ENCODE data around the gene BEGAIN. TPM values are rescaled to one million over a fixed set of nuclear protein-coding genes. Genes with fewer than 3 reads are reported as not detected.
"Not testable (repeated sequence)": the region's sequence is repeated elsewhere in the genome, so short reads cannot be mapped to it uniquely, and the experiment has no call there.

Gene BEGAIN
- total RNA-seq, 1 donor from 2014 or later, result 4.5 TPM

GRCh38 chr14:100524233-100524932, 62.8 kb downstream of the BEGAIN start:
- DNase-seq (ENCODE audit: low spot score), result no peak

GRCh38 chr14:100523843-100524169, 63.4 kb downstream of the BEGAIN start:
- DNase-seq (ENCODE audit: low spot score), result peak; percentile 6

- no peak for DNase-seq (ENCODE audit: low spot score)
Measured at GRCh38 chr14:100523131-100523842, 63.9 kb downstream of the BEGAIN start.

- peak; percentile 9 for DNase-seq (ENCODE audit: low spot score)
Measured at GRCh38 chr14:100522616-100523099, 64.6 kb downstream of the BEGAIN start.

DNA sequence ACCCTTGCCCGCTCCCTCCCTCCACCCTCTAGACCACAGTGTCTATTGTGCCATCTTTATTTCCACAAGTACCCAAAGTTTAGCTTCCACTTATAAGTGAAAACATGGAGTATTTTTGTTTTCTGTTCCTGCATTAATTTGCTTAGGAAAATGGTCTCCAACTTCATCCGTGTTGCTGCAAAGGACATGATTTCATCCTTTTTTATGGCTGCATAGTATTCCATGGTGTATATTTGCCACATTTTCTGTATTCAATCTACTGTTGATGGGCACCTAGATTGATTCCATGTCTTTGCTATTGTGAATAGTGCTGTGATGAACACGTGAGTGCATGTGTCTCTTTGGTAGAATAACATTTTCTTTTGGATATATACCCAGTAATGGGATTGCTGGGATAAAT, 81.2 kb downstream of the BEGAIN start:
- DNase-seq (ENCODE audit: low spot score), result not testable (repeated sequence)

DNA sequence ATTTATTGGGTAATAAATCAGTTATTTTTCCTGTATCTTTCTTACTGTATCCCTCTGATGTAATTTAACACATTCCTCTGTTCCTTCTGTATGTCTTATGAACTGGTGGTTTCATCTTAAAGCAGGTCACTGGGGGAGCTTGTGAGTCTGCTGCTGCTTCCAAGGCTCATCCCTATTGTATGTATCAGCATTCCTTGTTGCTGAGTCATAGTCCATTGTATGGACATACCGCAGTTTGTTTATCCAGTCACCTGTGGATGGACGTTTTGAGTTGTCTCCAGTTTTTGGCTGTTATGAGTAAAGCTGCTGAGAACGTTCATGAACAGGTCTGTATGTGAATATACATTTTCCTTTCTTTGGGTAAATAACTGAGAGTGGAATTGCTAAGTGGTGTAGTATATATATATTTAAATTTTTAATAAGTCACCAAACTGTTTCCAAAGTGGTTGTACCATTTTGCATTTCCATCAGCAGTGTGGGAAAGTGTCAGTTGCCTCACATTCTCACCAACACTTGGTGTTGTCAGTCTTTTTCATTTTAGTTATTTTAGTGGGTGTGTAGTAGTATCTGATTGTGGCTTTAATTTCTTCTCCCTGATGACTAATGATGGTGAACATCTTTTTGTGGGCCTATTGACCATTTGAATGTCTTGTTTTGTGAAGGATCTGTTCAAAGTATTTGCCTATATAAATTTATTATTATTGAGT, 82.7 kb downstream of the BEGAIN start:
- no peak for DNase-seq (ENCODE audit: low spot score)

GRCh38 chr14:100503251-100503650, 84.0 kb downstream of the BEGAIN start:
- no peak for DNase-seq (ENCODE audit: low spot score)

GRCh38 chr14:100502622-100503220, 84.5 kb downstream of the BEGAIN start:
- DNase-seq (ENCODE audit: low spot score), result no peak

DNA sequence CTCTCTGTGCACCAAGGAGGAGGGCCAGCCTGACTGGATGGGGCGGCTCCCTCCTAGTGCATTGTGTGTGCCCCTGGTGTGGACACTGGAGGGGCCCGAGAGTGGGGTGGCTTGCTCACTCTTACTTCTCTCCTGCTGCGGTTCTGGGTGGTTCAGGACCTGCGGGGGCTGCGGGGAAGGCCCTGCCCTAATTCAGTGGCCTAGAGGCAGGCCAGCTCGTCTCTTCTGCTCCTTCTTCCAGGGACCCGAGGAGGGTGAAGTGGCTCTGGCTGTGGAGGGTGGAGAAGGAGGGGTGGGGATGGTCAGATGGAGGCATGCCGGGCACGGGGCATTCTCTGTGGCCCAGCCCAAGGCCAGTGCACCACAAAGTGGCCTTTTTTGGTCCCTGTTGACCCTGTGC, 87.1 kb downstream of the BEGAIN start:
- no peak for DNase-seq (ENCODE audit: low spot score)

DNA sequence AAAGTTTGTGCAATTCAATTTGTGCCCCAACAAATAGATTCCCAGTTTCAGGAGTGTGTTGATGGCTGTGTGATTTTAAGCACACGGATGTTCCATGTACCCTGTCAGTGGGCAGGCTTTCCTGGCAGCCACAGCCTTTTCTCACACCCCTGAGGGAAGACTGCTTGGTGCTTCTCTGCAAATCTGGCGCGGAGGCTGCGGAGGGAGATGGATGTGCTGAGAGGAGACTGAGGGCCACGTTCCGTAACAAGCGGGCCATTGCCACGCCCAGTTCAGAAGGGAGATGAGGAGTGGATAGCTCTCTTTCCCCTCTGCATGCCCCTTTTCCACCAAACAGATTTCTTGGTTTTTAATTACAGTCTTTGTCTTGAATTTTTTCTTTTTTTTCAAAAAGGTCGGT, 89.1 kb downstream of the BEGAIN start:
- no peak for DNase-seq (ENCODE audit: low spot score)

GRCh38 chr14:100495917-100496316, 91.3 kb downstream of the BEGAIN start:
- no peak for DNase-seq (ENCODE audit: low spot score)

- no peak for DNase-seq (ENCODE audit: low spot score)
Measured at GRCh38 chr14:100494645-100495044, 92.6 kb downstream of the BEGAIN start.

DNA sequence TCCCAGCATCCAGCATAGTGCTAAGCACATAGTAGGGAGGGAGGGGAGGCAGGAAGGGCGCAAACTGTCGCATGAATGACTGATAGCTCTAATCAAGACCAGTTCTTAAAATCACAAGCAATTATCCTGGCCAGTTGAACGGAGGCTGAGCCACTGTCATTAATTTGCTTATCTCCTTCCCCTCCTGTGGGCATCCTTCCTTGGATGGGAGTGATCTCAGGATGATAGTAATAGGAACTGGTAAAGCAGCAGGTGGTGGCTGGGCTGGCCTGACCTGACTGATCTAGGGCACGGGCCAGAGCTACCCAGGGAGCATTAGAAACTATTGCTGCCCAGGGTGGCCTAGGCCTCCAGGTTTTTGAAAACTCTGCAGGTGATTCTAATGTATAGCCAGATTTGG, 97.0 kb downstream of the BEGAIN start:
- DNase-seq (ENCODE audit: low spot score), result no peak

DNA sequence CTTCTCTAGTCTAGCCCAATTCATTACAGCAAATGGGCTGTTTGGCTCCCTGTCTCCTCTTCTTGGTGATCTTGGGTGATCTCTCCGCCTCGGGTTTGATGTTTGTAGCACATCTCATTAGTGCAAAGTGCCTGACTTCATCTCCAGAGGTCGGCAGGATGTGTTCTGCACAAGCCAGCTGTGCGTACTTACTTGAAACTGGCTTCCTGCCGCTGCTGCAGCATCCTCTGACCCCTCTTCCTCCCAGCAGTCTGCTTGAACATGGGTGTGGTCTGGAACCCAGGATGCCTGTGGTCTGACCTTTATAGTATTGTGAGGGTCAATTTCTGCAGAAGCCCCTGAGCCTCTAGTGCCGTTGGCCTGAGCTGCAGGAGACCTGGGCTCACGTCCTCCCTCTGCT, 99.2 kb downstream of the BEGAIN start:
- DNase-seq (ENCODE audit: low spot score), result no peak

DNA sequence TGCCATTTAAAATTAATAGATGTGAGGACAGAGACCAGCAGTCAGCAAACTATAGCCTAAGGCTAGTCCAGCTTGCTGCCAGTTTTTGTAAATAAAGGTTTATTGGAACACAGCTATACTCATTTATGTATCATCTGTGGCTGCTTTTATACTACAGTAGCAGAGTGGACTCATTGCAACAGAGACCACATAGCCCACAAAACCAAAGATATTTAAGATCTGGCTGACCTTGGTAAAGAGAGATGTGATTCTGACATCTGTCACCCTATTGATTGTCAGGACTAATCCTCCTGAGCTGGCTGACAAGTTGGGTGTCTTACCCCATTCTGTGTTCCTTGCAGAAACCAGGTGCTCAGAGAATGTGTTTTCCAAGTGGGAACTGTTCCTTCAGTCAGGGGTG, 99.9 kb downstream of the BEGAIN start:
- DNase-seq (ENCODE audit: low spot score), result no peak

Other genes with a start within 250 kb of the BEGAIN start
- gene WDR25, start 210.9 kb downstream of the BEGAIN start, total RNA-seq, result 10.4 TPM
- gene DLK1, start 139.5 kb upstream of the BEGAIN start, total RNA-seq, result 7.0 TPM
- 132 TPM for gene MEG3, start 238.7 kb upstream of the BEGAIN start, total RNA-seq